ENCODE measurements around the gene UCHL5. TPM values are rescaled to one million over a fixed set of nuclear protein-coding genes. Genes with fewer than 3 reads are reported as not detected.

UCHL5 gene
- total RNA-seq, 1 experiment from 2014 or later: 42.1 TPM

DNA sequence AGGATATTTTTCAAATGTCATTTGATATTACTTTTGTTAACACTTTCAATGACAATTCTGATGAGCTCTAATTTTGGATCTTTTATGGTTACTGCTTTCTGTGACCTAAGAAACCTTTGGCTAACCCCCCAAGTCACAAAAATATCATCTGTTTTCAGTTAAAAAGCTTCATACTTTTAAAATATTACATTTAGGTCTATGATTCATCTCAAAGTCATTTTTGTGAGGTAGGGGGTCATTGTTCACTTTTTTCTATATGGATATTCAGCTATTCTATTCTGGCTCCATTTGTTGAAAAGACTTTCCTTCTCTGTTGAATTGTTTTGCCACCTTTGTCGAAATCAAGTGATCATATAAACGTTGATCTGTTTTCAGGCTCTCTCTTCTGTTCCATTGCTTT, 44.8 kb downstream of the UCHL5 start:
- Histone ChIP-seq H3K27me3 (ENCODE audit: insufficient read depth, low read length) (no peaks in the 10 kb centered on the region), H3K4me1 (ENCODE audit: insufficient read depth, low read length) (no peaks in the 10 kb centered on the region), H3K23me2 (ENCODE audit: insufficient read length, low read depth, low read length, poor library complexity, severe bottlenecking) (no peaks in the 10 kb centered on the region), H2BK15ac (ENCODE audit: low read depth, low read length) (no peak overlapping the region), H3K14ac (ENCODE audit: insufficient read depth, low read length) (no peak overlapping the region), H4K5ac (ENCODE audit: insufficient read length, low read depth, low read length) (no peak overlapping the region), H2AK5ac (ENCODE audit: insufficient read length, low read length) (no peak overlapping the region), H3K4me2 (ENCODE audit: insufficient read depth, insufficient read length, low read length) (no peak overlapping the region), H3K79me1 (ENCODE audit: insufficient read depth, low read depth, low read length, poor library complexity, severe bottlenecking) (no peaks in the 10 kb centered on the region), H3T11ph (ENCODE audit: low read length) (no peak overlapping the region), H3K27ac (ENCODE audit: insufficient read length, low read depth, low read length) (no peak overlapping the region), H3K9me3 (ENCODE audit: control insufficient read depth, low read depth, low read length) (no peaks in the 10 kb centered on the region), H3K4ac (ENCODE audit: low read depth, low read length) (no peak overlapping the region), H2BK12ac (ENCODE audit: insufficient read length, low read depth, low read length) (no peak overlapping the region), H4K20me1 (ENCODE audit: control insufficient read depth, insufficient read depth, insufficient read length) (no peaks in the 10 kb centered on the region), H3K18ac (ENCODE audit: insufficient read length, low read depth, low read length) (no peak overlapping the region), H4K8ac (replicated peaks; ENCODE audit: insufficient read length, low read depth, low read length) (no peak overlapping the region), H2AFZ (ENCODE audit: low read length) (no peak overlapping the region), H2BK5ac (ENCODE audit: insufficient read length, low read length) (no peak overlapping the region), H2BK120ac (ENCODE audit: low read depth, low read length, poor library complexity, severe bottlenecking) (no peak overlapping the region), H2BK20ac (ENCODE audit: low read depth, low read length, poor library complexity, severe bottlenecking) (no peak overlapping the region), H3K56ac (ENCODE audit: insufficient read length, low read depth, low read length) (no peak overlapping the region), H4K91ac (ENCODE audit: insufficient read length, low read depth, low read length) (no peak overlapping the region), H3K79me2 (ENCODE audit: insufficient read depth, low read length) (no peaks in the 10 kb centered on the region), H3K9ac (ENCODE audit: extremely low read depth, insufficient read length, low read length) (no peak overlapping the region), H3K23ac (ENCODE audit: insufficient read length, low read depth, low read length) (no peak overlapping the region)
- no CpG with 5 or more reads among the region's 2 CpGs for WGBS (ENCODE audit: extremely low coverage, insufficient read length, low lambda C conversion rate)
- Mint-ChIP-seq H3K27ac (no peak overlapping the region), H3K4me1 (no peaks in the 10 kb centered on the region), H3K4me3 (no peak overlapping the region), H3K9me3 (no peaks in the 10 kb centered on the region), H3K36me3 (ENCODE audit: insufficient read depth in 1 of 3, low read depth in 3 of 3) (peaks cover 0 to 3% (median 0%) of the 10 kb centered on the region in 3 experiments; a peak in 1 of 7 replicates), H3K27me3 (ENCODE audit: low read depth) (no peaks in the 10 kb centered on the region)
- TF ChIP-seq, protein P1, sequence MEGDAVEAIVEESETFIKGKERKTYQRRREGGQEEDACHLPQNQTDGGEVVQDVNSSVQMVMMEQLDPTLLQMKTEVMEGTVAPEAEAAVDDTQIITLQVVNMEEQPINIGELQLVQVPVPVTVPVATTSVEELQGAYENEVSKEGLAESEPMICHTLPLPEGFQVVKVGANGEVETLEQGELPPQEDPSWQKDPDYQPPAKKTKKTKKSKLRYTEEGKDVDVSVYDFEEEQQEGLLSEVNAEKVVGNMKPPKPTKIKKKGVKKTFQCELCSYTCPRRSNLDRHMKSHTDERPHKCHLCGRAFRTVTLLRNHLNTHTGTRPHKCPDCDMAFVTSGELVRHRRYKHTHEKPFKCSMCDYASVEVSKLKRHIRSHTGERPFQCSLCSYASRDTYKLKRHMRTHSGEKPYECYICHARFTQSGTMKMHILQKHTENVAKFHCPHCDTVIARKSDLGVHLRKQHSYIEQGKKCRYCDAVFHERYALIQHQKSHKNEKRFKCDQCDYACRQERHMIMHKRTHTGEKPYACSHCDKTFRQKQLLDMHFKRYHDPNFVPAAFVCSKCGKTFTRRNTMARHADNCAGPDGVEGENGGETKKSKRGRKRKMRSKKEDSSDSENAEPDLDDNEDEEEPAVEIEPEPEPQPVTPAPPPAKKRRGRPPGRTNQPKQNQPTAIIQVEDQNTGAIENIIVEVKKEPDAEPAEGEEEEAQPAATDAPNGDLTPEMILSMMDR (conservative IDR thresholded peaks at IDR 0.05): no peak
- DNase-seq: no peak

Measured in H9 (cell line).